Hippocampal formation (tissue), 2 donors: ENCODE results near the gene GSTA3.
"Not testable (repeated sequence)": the region's sequence is repeated elsewhere in the genome, so short reads cannot be mapped to it uniquely, and the experiment has no call there.

Source experiments
- DNase-seq, 2 donors: peaks; one replicate each; lab custom pipeline; 2025; lab: John Stamatoyannopoulos, UW

GSTA3 gene

GRCh38 chr6:52909531-52909930 lies at the start of gene GSTA3:
GSTA3 (minus strand) TSS chr6:52909698; CDS start chr6:52905834, 3,864 bp downstream.
- DNase-seq, result no peak

- no peak for DNase-seq
Observed at GRCh38 chr6:52958546-52959255, 49.2 kb upstream of the GSTA3 start.

- DNase-seq, result no peak
Observed at GRCh38 chr6:52955871-52956270, 46.4 kb upstream of the GSTA3 start.

GRCh38 chr6:52953911-52954839 lies 44.7 kb upstream of the GSTA3 start:
- no peak for DNase-seq

- no peak for DNase-seq
Observed at GRCh38 chr6:52946306-52946705, 36.8 kb upstream of the GSTA3 start.

- not testable (repeated sequence) for DNase-seq
Observed at GRCh38 chr6:52942821-52943220, 33.3 kb upstream of the GSTA3 start.

- DNase-seq, result no peak
Observed at GRCh38 chr6:52942221-52942620, 32.7 kb upstream of the GSTA3 start.

GRCh38 chr6:52937908-52938307 lies 28.4 kb upstream of the GSTA3 start:
- no peak for DNase-seq

GRCh38 chr6:52933778-52934177 lies 24.3 kb upstream of the GSTA3 start:
- no peak for DNase-seq

- DNase-seq, result no peak
Observed at GRCh38 chr6:52931351-52931750, 21.9 kb upstream of the GSTA3 start.

GRCh38 chr6:52929321-52930164 lies 20.0 kb upstream of the GSTA3 start:
- DNase-seq, result no peak

- DNase-seq, result no peak
Observed at GRCh38 chr6:52927451-52927850, 18.0 kb upstream of the GSTA3 start.

- no peak for DNase-seq
Observed at GRCh38 chr6:52925919-52926792, 16.7 kb upstream of the GSTA3 start.

- no peak for DNase-seq
Observed at GRCh38 chr6:52925042-52925441, 15.5 kb upstream of the GSTA3 start.

GRCh38 chr6:52923689-52924088 lies 14.2 kb upstream of the GSTA3 start:
- DNase-seq, result not testable (repeated sequence)

- no peak for DNase-seq
Observed at GRCh38 chr6:52922161-52922560, 12.7 kb upstream of the GSTA3 start.

GRCh38 chr6:52921743-52922142 lies 12.2 kb upstream of the GSTA3 start:
- DNase-seq, result no peak

- DNase-seq, result not testable (repeated sequence)
Observed at GRCh38 chr6:52919511-52919910, 10.0 kb upstream of the GSTA3 start.

GRCh38 chr6:52918771-52919170 lies 9.3 kb upstream of the GSTA3 start:
- not testable (repeated sequence) for DNase-seq

- not testable (repeated sequence) for DNase-seq
Observed at GRCh38 chr6:52918027-52918686, 8.7 kb upstream of the GSTA3 start.

GRCh38 chr6:52914516-52914915 lies 5.0 kb upstream of the GSTA3 start:
- no peak for DNase-seq
